OCI-LY7 (cell line): ENCODE results near the gene MAPKAPK5.
"Not testable (repeated sequence)": the region's sequence is repeated elsewhere in the genome, so short reads cannot be mapped to it uniquely, and the experiment has no call there.

Source experiments
- CTCF ChIP-seq: fragments of 200-600 bp; sonication (generic); conservative IDR thresholded peaks from 2 replicates; pipeline ENCODE4 v1.5.1; 2014; ENCODE audit warnings: mild to moderate bottlenecking, antibody characterized with exemption, low read length, moderate library complexity, mixed read lengths
- EZH2phosphoT487 ChIP-seq: fragments of 200-600 bp; sonication (generic); IDR thresholded peaks from 2 replicates; pipeline ENCODE4 v1.6.1; 2018; ENCODE audit warnings: low read depth, borderline replicate concordance, mild to moderate bottlenecking, mixed run types, antibody characterized with exemption, low read length, moderate library complexity, mixed read lengths

- TF ChIP-seq CTCF, result peak; percentile 78
- not testable (repeated sequence) for TF ChIP-seq EZH2phosphoT487
Measured at GRCh38 chr12:111824312-111824711, 17.7 kb upstream of the MAPKAPK5 start.
